ENCODE measurements around the gene VWA3B. TPM values are rescaled to one million over a fixed set of nuclear protein-coding genes. Genes with fewer than 3 reads are reported as not detected.

VWA3B gene
- total RNA-seq, 1 experiment from 2014 or later = not detected

Other genes with a start within 250 kb of the VWA3B start
- gene TMEM131, start 91.2 kb upstream of the VWA3B start, total RNA-seq (2014; rRNA removed; shearing (Covaris generic)) = 26.6 and 29.7 TPM in 2 replicates

All from SJCRH30 (cell line).